ENCODE results near the gene MARCO. TPM values are rescaled to one million over a fixed set of nuclear protein-coding genes. Genes with fewer than 3 reads are reported as not detected.
A peak's percentile ranks its signal among the peaks of the same experiment; 100 is the strongest.

The MARCO gene, protein sequence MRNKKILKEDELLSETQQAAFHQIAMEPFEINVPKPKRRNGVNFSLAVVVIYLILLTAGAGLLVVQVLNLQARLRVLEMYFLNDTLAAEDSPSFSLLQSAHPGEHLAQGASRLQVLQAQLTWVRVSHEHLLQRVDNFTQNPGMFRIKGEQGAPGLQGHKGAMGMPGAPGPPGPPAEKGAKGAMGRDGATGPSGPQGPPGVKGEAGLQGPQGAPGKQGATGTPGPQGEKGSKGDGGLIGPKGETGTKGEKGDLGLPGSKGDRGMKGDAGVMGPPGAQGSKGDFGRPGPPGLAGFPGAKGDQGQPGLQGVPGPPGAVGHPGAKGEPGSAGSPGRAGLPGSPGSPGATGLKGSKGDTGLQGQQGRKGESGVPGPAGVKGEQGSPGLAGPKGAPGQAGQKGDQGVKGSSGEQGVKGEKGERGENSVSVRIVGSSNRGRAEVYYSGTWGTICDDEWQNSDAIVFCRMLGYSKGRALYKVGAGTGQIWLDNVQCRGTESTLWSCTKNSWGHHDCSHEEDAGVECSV
- total RNA-seq (2021; ENCODE audit: unreplicated experiment) (0.54 TPM), Bru-seq, nascent RNA (percentile 10 among the genes with signal in this experiment), BruChase-seq, experiment 1, labeled RNA remaining after a 6-hour chase (percentile 4 among the genes with signal in this experiment), BruChase-seq, experiment 2, labeled RNA remaining after a 2-hour chase (percentile 2 among the genes with signal in this experiment)
- polyA plus RNA-seq (2012) = 0.09 and 0.45 TPM in 2 replicates
- long read RNA-seq = 0 reads

DNA sequence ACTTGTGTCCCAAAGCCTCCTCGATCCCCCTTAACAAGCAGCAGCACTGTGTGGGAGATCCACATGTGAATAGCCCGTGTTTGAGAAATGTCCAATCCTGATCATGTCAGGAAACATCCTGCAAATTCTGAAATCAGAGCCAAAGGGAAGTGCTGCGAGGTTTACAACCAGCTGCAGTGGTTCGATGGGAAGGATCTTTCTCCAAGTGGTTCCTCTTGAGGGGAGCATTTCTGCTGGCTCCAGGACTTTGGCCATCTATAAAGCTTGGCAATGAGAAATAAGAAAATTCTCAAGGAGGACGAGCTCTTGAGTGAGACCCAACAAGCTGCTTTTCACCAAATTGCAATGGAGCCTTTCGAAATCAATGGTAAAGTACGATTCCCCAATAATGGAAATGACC is at the start of gene MARCO:
Gene MARCO, plus strand, starts transcription at position 164 of the 400 bp plus-strand sequence. Its CDS starts 107 bp downstream, at position 271.
- no peaks in the 10 kb centered on the region for H4K20me1 ChIP-seq (ENCODE audit: insufficient read depth)
- intact Hi-C loops (cut with micrococcal nuclease) = no loop called here
- H3K79me2 ChIP-seq (ENCODE audit: insufficient read depth, low read length) = no peaks in the 10 kb centered on the region
- DNase-seq (ENCODE audit: low read depth, low spot score) (no peak), ATAC-seq (no peak)
- CTCF ChIA-PET = interaction anchor here (1.4 kb wide), 1 partner anchor 60 kb away, joined by 4 read pairs; no protein-coding TSS in a partner anchor
- no peaks in the 10 kb centered on the region for H3K9me2 ChIP-seq (ENCODE audit: insufficient read depth)
- H3K4me1 ChIP-seq (ENCODE audit: control insufficient read depth in 1 of 2, insufficient read depth in 2 of 2, low read length in 2 of 2) = no peaks in the 10 kb centered on the region
- peaks cover 34% of the 10 kb centered on the region for H3K27me3 ChIP-seq (ENCODE audit: insufficient read depth, low read length)
- H3K9ac ChIP-seq (ENCODE audit: low read length) = no peak within 1 kb of the TSS
- POLR2A ChIA-PET = no interaction called here
- no peak within 1 kb of the TSS for H3K27ac ChIP-seq (ENCODE audit: low read depth, low read length)
- RAD21 ChIA-PET (ENCODE audit: low non-redundant PET in 1 of 2, low total read pairs in 2 of 2, uncharacterized antibody in 2 of 2, unreplicated experiment in 2 of 2) = no interaction called here
- H2AFZ ChIP-seq (ENCODE audit: low read depth, low read length, poor library complexity, severe bottlenecking) = no peak within 1 kb of the TSS
- BruUV-seq (replicated peaks) = no TSS peak
- no peak within 1 kb of the TSS for H3K4me3 ChIP-seq (replicated peaks in 1 of 2; ENCODE audit: low read depth in 1 of 2, low read length in 2 of 2)
- H3K36me3 ChIP-seq (ENCODE audit: control insufficient read depth in 1 of 2, insufficient read depth in 2 of 2, low read length in 2 of 2) = no peaks in the 10 kb centered on the region
- no peaks in the 10 kb centered on the region for H3K9me3 ChIP-seq (ENCODE audit: control insufficient read depth in 1 of 2, insufficient read depth in 1 of 2, low read depth in 1 of 2, low read length in 2 of 2)
- TF ChIP-seq FOSL1 (IDR thresholded peaks at IDR 0.05; ENCODE audit: low read depth) (no peak), ELF1 (IDR thresholded peaks at IDR 0.05; ENCODE audit: borderline replicate concordance, low read depth) (no peak), SIN3A (IDR thresholded peaks at IDR 0.05; ENCODE audit: low read depth) (no peak), POLR2AphosphoS5 (IDR thresholded peaks at IDR 0.05; ENCODE audit: low read depth, low read length) (no peak), EZH2phosphoT487 (IDR thresholded peaks at IDR 0.05; ENCODE audit: borderline replicate concordance) (no peak), SRF (IDR thresholded peaks at IDR 0.05; ENCODE audit: low read depth) (no peak)
- TF ChIP-seq, protein P1, sequence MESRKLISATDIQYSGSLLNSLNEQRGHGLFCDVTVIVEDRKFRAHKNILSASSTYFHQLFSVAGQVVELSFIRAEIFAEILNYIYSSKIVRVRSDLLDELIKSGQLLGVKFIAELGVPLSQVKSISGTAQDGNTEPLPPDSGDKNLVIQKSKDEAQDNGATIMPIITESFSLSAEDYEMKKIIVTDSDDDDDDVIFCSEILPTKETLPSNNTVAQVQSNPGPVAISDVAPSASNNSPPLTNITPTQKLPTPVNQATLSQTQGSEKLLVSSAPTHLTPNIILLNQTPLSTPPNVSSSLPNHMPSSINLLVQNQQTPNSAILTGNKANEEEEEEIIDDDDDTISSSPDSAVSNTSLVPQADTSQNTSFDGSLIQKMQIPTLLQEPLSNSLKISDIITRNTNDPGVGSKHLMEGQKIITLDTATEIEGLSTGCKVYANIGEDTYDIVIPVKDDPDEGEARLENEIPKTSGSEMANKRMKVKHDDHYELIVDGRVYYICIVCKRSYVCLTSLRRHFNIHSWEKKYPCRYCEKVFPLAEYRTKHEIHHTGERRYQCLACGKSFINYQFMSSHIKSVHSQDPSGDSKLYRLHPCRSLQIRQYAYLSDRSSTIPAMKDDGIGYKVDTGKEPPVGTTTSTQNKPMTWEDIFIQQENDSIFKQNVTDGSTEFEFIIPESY (IDR thresholded peaks at IDR 0.05; ENCODE audit: extremely low read depth, insufficient replicate concordance, low read length) = no peak
- TF ChIP-seq, protein P2, sequence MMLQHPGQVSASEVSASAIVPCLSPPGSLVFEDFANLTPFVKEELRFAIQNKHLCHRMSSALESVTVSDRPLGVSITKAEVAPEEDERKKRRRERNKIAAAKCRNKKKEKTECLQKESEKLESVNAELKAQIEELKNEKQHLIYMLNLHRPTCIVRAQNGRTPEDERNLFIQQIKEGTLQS (IDR thresholded peaks at IDR 0.05) = no peak
- no peak within 1 kb of the TSS for H3K4me2 ChIP-seq (ENCODE audit: low read length)

All from HCT116 (cell line).